GM19193 (cell line): ENCODE measurements around the gene CEP350.

Source experiments
- POLR2A ChIP-seq: IDR thresholded peaks from 4 replicates; pipeline ENCODE4 v1.6.1; 2011; ENCODE audit not compliant: insufficient read depth, insufficient read length; ENCODE audit errors: extremely low read depth

Gene CEP350

DNA sequence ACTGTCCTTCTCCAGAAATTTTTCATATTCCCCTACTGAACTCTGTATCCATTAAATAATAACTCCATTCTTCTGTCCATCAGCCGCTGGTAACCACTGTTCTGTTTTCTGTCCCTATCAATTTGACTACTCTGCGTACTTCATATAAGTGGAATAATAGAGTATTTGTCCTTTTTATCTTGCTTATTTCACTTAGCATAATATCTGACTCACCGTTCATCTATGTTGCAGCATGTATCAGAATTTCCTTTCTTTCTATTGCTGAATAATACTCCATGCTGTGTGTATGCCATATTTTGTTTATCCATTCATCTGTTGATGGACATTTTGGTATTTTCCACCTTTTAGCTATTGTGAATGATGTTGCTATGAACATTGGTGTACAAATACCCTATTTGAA is 71.9 kb downstream of the CEP350 start:
- TF ChIP-seq POLR2A, result no peak

DNA sequence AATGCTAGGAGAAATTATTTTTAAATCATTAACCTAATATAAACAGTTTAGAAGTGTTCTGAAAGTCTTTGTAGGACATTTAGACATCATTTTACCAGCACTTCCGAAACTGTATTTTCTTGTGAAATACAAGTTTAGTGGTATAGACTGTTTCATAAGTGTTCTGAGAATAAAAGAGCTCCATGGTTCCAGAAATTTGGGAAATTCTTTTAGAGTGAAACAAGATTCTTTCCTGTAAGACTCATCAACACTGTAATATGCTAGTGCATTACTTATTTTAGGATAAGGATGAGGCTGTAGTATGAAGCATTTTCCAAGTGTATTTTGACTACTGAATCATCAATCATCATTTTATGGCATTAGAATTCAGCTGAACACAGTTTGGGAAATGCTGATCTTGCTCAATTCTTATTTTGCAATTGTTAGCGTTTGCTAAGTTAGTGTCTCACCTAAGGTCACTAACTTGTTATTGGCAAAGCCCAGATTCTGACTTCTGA is 73.4 kb downstream of the CEP350 start:
- no peak for TF ChIP-seq POLR2A

DNA sequence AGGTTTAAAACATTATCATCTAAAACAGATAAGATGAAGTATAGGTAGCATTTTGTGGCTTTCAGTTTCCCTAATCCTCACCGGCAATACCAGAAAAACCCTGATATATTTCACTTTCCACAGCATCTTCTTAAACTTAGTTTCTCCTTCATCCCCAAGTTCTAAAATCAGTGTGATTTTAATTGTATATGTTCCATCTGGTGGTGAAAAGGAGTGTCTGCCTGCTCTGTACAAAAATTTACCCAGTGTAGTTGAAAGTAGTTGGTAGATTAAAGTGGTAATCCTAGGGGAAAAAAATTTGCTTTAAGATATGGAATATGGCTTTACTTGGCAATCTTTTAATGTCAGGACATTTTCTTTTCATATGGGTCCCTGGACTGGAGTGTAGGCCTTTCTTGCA is 74.3 kb downstream of the CEP350 start:
- no peak for TF ChIP-seq POLR2A

DNA sequence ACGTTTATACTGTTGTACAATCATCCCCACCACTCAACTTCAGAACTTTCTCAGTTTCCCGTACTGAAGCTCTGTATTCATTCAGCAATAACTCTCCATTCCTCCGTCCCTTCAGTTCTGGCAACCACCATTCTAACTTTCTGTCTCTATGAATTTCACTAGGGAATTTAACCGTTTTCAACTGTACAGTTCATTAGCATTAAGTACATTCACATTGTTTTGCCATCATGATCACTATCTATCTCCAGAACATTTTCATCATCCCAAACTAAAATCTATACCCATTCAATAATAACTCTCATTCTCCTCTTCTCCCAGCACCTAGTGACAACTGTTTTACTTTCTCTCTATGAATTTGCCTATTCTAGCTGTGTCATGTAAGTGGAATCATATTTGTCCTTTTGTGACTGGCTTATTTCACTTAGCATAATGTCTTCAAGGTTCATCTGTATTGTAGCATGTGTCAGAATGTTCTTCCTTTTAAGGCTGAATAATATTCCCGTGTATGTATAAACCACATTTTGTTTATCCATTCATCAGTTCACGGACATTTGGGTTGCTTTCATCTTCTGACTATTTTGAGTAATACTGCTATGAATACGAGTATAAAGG is 75.0 kb downstream of the CEP350 start:
- no peak for TF ChIP-seq POLR2A

- TF ChIP-seq POLR2A, result no peak
Measured at GRCh38 chr1:180031664-180032063, 77.1 kb downstream of the CEP350 start.

DNA sequence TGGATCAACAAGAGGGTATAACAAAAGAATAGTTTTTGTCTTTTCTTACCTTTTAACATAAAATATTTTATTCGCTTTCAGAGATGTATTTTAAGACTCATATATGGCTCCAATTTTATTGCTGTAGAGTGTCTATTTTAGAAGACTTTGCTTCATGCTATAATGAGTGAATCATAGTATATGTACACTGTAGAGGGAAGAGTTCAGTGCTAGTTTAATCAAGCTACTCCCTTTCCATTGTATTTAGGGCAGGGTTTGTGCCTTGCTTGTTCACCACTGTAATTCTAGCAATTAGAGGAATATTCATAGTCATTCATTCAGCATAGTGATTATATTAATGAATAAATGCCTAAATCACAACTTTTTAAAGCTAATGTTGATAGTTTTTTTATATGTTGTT is 78.8 kb downstream of the CEP350 start:
- no peak for TF ChIP-seq POLR2A

DNA sequence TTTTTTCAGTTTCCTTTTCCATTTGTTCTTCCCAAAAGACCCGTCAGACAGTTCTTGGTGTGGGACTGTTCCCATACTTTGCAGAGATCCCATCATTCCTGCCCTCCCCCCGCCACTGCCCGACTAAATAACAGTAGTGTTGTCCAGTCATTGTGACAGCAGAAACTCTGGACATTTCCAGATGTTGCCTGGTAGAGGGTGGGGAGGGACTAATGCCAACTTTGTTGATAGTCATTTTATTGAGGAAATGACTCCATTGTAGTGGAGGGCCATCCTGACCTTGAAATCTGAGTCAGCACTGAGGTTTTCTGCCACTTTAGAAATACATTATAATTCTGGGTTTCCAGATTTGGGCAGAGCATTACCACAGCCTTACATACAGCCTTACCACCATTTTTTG is 85.4 kb downstream of the CEP350 start:
- no peak for TF ChIP-seq POLR2A

DNA sequence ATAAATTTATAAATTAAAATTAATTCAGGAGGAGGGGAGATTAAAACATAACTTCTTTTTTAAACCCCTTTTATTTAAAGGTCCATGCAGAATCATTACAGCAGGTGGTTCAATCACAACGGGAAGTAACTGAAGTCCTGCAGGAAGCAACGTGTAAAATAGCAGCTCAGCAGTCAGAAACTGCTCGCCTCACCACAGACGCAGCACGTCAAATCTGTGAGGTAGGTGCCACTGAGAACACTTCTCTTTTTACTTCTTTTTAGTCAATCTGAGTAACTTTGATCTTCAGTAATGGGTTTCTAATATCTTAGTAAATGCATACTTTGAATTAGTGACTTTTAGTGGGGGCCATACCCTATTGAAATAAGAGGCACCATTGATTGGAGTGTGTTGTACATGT is 87.0 kb downstream of the CEP350 start:
- no peak for TF ChIP-seq POLR2A

- TF ChIP-seq POLR2A, result no peak
Measured at GRCh38 chr1:180042988-180043622, 88.5 kb downstream of the CEP350 start.

- TF ChIP-seq POLR2A, result no peak
Measured at GRCh38 chr1:180043785-180044184, 89.2 kb downstream of the CEP350 start.

DNA sequence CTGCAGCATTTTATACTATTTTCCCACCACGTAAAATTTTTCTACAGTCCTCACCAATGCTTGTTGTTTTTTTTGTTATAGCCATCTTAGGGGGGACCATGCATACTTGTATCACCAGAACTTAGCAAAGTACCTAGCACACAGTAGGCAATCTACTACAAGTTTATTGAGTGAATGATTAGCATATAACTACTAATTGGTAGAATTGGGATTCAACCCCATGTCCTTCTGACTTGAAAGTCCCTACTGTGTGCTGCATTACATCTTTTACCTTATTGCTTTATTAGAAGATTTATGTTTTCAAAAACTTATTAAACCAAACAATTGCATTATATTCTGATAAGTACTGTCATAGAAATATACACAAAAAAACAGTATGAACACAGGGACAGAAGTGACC is 92.1 kb downstream of the CEP350 start:
- no peak for TF ChIP-seq POLR2A

DNA sequence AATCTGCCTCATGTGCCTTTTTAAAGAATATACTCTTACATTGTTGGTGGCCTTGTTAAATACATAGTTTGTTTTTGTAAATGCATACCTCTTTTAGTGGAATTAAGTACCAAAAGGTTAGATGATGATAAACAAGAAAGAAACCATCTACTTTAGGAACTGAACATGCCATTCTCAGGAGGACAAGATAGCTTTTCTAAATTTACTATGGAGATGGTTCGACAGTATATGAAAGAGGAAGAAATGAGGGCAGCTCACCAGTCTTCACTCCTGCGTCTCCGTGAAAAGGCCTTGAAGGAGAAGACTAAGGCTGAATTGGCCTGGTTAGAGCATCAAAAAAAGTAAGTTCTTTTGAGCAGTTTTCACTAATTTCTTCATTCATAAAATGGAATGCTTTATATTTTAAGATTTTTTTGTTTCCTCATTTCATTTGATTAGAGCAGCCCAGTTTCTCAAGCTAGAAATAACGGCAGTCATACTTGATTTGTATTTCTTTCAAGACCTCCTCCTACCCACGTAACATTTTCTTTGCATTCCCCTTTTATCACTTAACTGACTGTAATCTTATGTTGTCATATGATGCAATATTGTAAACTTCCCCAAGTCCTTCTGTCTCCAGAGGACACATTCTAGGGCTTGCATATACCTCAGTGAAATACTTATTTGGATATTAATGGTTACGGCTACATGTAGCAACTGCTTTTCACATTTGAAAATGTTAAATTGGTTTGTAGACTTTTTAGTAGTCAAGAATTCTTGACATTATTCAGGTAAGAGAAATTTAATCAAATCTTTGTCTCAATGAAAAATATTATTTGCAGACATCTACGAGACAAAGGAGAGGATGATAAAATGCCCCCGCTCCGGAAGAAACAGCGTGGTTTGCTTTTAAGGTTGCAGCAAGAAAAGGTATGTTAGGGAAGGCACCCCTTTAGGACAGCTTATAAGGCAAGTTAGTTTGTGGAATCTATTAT is 99.3 kb downstream of the CEP350 start:
- no peak for TF ChIP-seq POLR2A

DNA sequence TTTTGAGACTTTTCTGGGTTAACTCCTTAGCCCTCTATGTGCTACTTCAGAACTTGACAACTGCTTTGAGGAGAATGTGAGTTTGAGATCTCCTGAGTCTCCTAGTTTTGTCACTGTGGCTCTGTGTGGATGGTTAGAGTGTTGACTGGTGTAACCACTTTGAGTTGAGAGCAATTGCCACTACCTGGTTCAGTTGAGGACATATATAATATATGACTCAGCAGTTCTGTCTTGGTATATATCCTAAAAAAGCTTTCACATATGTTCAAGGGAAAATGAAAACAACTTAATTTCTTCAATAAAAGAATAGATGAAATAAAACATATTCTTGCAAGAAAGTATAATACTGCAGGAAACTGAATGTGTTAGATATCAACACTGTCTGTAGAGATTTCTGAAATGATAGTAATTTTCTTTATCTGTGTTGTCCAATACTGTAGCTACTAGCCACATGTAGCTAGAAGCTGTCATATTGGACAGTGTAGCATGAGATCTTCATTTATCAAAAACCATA is 103.3 kb downstream of the CEP350 start:
- TF ChIP-seq POLR2A, result no peak

DNA sequence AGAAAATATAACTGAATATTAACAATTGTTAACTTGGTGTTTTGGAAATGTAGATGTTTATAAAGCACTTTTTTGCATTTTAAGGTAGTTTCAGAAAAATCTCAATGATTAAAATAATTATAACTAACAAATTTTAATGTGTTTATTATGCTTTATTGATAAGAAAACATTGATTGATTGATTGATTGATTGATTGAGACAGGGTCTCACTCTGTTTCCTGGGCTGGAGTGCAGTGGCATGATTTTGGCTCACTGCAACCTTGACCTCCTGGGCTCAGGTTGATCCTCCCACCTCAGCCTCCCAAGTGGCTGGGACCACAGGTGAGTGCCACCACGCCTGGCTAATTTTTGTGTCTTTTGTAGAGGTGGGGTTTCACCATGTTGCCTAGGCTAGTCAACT is 106.4 kb downstream of the CEP350 start:
- no peak for TF ChIP-seq POLR2A

DNA sequence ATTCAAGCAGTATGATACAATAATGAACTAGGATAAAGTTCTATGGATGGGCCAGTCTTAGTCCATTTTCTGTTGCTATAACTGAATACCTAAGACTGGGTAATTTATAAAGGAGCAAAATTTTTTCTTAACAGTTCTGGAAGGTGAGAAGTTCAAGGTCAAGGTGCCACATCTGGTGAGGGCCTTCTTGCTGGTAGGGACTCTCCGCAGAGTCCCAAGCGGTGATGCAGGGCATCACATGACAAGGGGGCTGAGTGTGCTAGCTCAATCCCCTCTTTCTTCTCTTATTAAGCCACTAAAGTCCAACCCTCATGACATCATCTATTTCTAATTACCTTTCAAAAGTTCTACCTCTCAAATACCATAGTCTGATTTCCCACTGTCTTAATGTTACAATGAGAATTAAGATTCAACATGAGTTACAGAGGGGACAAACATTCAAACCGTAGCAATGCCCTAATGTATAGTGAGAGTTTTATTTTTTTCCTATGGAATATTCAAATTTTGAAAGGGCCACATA is 107.9 kb downstream of the CEP350 start:
- TF ChIP-seq POLR2A, result no peak
